SW480 (cell line): Measurements from ENCODE around the gene EPHA2.
"Not testable (repeated sequence)": the region's sequence is repeated elsewhere in the genome, so short reads cannot be mapped to it uniquely, and the experiment has no call there.

Source experiments
- DNase-seq: peaks from one replicate; pipeline ENCODE4 v3.0.0-alpha.2; 2016; ENCODE audit warnings: low spot score

EPHA2 gene

GRCh38 chr1:16155537-16156410 is at the start of gene EPHA2:
TSS of gene EPHA2 (minus strand) at chr1:16156069. CDS start at chr1:16155932, 137 bp downstream.
- DNase-seq = peak; percentile 95

DNA sequence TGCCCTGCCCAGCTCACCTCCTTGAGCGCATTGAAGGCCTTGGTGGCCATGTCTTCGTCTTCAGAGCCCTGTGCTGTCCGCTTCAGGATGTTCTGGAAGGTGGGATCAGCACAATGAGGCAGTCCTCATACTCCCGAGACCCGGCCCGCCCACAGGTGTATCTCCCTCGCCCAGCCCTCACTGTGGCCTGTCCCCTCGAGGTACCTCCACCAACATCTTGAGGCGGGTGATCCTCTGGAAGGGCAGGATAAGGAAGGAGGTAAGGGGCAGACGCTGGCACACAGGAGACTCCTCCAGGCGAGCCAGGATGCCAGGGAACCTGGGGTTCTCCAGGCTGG is 49.4 kb upstream of the EPHA2 start:
- DNase-seq = no peak

DNA sequence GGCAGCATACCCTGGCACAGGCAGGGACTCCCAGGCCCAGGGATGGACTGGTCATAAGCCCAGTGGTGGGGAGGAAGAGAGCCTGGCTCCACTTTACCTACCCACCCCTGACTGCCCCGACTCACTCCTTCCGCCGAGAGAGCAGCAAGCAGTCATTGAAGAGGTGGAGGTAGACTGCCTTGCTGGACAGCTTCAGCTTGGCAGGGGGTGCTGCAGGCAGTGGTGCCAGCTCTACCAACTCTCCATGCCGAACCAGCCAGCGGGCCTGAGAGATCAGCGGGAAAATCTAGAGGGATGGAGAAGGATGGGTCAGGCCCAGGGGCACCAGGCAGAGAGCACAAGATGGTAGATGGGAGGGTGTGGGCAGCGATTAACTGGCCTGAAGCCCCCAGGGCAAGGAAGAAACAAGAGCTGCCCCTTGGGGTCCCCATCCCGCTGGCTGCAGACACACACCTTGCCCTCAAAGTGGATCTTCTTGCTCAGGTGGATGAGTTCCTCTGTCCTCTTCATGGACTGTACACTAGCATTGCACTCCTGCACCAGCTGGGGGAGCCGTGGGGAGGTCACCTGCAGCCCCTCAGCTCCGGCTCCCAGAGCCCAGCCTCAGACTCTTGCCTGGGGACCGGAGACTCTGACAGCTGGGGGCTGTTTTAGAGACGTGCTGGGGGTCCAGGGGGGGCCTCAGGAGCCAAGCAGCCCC is 48.9 kb upstream of the EPHA2 start:
- no peak for DNase-seq

GRCh38 chr1:16204216-16204615 is 48.3 kb upstream of the EPHA2 start:
- DNase-seq = no peak

DNA sequence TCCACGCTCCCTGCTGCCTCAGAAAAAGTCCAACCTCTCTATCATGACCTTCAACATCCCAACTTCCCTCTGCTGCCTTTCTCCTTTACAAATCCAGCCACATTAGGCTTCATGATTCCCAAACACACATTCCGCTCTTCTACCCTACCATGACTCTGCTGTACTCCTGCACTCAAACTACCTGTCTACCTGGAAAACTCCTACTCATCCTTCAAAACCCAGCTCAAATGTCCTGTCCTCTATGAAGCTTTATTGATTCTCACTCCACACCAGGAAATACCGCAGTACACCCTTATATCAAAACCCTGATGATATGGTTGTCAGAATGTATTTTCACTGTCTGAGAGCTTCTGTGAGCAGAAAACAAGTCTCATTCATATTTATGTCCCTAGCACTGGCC is 47.7 kb upstream of the EPHA2 start:
- no peak for DNase-seq

DNA sequence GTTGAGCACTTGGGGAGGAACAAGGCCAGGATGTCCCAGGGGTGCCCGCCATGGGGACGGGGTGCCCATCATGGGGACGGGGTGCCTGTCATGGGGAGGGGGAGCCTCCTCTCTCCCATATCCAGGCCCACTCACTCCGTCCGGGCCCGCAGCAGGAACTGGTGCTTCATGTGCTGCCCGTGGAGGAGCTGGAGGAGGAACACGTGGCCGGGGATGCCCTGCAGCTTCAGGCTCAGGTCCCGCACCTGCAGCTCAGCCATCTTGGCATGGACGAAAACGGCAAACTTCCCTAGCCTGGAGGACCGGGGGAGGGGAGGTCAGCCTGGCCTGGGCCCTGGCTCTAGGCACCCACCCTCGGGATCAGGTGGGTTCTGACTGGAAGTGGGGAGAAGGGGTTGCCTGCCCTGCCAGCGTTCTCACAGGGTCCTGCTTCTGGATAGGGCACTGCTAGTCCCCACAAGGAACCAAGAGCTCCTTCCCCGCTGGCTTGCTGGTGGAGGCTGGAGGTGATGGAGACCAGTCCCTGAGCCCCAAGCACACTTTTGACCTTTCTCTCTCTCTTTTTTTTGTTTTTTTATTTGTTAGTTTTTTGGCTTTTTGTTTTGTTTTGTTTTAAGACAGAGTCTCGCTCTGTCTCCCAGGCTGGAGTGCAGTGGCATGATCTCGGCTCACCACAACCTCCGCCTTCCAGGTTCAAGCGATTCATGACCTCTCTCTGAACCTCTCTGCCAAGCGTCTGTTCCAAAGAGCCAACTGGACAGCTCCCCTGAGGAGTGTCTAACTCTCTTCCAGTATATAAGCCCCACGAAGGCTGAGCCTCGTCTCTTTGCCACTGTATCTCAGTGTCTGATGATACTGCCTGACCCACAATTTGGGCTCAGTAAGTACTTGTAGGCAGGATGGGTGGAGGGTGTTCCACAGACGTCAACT is 46.7 kb upstream of the EPHA2 start:
- DNase-seq = no peak

DNA sequence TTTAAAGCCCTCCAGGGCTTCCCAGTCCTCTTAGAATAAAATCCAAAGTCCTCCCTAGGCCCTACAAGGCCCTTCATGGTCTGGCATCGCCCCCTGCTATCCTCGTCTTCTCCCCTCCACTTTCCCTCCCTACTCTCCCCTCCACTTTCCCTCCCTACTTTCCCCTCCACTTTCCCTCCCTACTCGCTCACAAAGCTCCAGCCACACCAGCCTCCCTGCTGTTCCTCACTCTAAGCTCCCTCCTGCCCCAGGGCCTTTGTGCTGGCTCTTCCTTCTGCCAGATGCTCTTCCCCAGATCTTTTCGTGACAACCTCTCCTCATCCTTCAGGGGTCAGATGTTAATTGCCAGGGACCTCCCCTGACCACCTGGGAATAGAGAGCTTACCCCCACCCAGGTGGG is 43.8 kb upstream of the EPHA2 start:
- no peak for DNase-seq

GRCh38 chr1:16199157-16199501 is 43.3 kb upstream of the EPHA2 start:
- no peak for DNase-seq

GRCh38 chr1:16198444-16199156 is 42.7 kb upstream of the EPHA2 start:
- no peak for DNase-seq

DNA sequence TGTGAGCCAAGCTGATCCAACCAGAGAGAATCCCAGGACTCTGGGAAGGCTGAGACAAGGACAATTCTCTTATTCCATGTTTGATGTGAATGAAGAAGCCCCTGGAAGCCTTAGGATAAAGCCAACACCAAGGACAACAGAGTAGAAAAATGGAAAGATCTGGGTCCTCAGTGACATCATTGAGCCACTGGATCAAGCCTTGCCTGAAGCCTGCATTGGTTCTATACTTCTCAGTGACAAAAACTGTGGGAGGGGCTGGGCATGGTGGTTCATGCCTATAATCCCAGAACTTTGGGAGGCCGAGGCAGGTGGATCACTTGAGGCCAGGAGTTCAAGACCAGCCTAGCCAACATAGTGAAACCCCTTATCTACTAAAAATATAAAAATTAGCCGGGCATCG is 41.0 kb upstream of the EPHA2 start:
- no peak for DNase-seq

DNA sequence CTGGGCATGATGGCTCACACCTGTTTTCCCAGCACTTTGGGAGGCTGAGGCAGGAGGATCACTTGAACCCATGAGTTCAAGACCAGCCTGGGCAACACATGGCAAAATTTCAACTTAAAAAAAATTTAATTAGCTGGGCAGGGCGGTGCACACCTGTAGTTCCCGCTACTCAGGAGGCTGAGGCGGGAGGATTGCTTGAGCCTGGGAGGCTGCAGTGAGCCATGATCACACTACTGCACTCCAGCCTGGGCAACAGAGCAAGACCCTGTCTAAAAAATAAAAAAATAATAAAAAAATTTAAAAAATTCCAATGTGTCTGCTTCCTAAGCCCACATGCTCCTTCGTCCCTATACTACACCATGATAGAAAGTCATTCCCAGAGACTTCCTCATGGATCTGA is 40.3 kb upstream of the EPHA2 start:
- not testable (repeated sequence) for DNase-seq

GRCh38 chr1:16195518-16195905 is 39.6 kb upstream of the EPHA2 start:
- DNase-seq = no peak

DNA sequence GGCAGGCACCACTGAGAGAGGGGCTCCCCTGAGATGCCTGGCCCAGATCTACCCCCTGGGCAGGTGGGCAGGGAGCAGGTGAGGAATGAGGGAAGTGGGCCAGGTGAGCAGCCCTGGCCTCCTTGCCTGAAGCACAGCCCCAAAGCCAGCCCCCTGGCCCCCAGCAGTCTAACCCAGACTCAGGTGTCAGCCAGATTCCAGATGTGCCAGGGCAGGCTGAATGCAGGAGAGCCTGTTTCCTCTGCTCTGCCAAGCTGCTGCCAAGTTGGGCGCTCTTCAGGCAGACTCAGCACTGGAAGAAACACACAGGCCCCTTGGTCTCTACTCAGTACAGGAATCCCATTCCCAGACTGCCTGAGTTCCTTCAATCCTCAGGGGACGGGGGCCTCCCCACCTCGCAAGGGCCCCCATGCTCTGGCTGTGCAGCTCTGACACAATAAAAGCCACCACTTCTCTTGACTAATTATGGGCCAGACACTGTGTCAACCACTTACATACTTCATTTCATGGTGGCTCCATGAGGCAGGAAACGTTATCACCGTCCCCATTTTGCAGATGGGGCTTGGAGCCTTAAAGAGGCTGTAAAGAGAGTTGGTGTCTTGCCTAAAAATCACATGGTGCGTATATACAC is 36.2 kb upstream of the EPHA2 start:
- no peak for DNase-seq

GRCh38 chr1:16191309-16191708 is 35.4 kb upstream of the EPHA2 start:
- DNase-seq = no peak

- DNase-seq = no peak
These were observed 34.2 kb upstream of the EPHA2 start for GRCh38 chr1:16189921-16190621.

- DNase-seq = peak; percentile 53
These were observed 33.1 kb upstream of the EPHA2 start for GRCh38 chr1:16189003-16189402.

DNA sequence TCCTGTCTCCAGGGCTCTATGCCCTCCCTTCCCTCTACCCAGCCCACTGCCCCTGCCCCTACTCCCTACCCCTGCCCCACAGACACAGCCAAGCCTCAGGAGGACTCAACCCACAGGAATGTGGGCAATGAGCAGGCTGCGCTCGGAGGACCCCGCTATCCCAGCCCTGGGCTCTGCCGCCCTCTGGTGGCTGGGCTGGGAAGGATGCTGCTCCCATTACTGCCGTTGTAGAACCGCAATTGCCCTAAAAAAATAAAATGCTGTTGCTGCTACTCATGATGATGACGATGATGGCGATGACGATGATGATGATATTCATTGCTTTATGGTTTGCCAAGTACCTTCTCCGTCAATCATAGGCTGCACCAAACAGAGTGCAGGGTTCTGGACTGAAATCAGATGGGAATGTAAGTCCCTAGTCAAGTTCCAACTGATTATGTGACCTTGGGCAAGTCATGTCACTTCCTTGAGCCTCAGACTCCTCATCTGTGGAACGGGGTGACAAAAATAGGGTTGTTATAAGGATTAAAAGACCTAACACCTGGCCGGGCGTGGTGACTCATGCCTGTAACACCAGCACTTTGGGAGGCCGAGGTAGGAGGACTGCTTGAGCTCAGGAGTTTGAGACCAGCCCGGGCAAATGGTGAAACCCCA is 32.0 kb upstream of the EPHA2 start:
- DNase-seq = peak; percentile 66

DNA sequence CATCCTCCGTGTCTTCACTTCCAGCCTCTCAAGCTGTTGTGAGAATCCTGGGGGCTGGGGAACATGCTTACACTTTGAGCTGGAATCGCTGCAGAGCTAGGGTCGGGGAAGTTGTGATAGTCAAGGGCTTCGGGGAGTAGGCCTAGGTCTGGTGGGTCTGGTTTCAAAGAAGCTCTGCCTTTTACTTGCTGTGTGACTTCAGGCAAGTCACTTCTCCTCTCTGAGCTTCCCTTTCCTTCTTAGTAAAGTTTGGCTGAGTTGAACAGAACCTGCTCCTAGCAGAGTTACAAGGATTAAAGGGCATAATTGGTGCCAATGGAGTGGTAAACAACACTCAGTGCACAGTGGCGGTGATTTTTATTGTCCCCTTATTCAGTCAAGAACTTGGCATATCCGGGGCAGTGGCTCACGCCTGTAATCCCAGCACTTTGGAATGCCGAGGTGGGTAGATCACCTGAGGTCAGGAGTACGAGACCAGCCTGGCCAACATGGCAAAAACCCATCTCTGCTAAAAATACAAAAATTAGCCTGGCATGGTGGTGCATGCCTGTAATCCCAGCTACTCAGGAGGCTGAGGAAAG is 30.9 kb upstream of the EPHA2 start:
- DNase-seq = no peak

DNA sequence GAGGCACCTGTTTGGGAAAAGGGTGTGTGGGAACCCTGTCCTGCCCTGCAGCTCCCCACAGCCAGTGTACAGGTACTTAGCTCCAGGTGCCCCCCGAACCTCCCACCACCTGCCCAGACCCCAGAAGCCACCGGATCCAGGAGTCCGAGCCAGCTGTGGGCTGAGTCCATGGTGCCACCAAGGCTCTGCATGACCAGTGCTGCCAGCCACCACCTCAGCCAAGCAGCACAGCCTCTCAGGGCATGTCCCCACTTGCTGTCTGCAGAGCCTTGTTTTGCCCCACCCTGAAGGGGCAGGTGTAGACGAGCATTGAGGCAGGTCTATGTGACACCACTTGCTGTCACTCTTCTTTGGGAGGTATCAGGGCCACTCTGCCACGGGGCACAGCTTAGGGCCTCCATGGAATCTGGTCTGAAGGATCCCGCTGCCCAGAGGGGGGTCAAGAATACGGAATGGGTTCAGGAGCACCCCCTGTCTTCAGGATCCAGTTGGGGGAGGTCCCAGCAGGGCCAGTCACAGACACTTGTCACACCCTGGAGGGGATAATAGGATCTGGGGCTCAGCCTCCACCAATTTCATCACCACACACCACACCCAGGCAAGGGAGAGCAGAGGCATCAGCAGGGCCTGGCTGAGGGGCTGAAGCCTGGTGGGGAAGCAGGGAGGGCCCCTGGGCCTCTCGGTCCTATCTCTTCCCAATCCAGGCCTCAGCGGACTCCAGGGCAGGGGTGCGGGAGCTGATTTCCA is 28.9 kb upstream of the EPHA2 start:
- peak; percentile 30 for DNase-seq
